Natural killer cell (primary cell): ENCODE results near the gene FARP1. TPM values are rescaled to one million over a fixed set of nuclear protein-coding genes. Genes with fewer than 3 reads are reported as not detected.

ENCODE experiments used
- ATAC-seq, 3 donors: fragments of 150-1000 bp in 2 of 3; fragments of 200-7000 bp in 1 of 3; cut with Tn5 transposase; 1 replicate in 1 of 3; 2 replicates in 2 of 3; pipeline ENCODE4 v1.10.0; 2021; ENCODE audit warnings: mild to moderate bottlenecking in 2 of 3, moderate library complexity in 2 of 3
- DNase-seq, 2 donors: peaks; one replicate each; pipeline versions ENCODE4 v3.0.0 to v3.0.0-alpha.2; 2013 to 2021; ENCODE audit warnings: mixed read lengths in 1 of 2
- H3K27ac ChIP-seq: one replicate; pipeline ENCODE4 v1.5.1; 2013; ENCODE audit warnings: mild to moderate bottlenecking, low read length
- H3K27me3 ChIP-seq: one replicate; pipeline ENCODE4 v1.6.1; 2013; ENCODE audit warnings: low read length; ENCODE audit not compliant: control insufficient read depth, insufficient read depth
- H3K36me3 ChIP-seq: one replicate; pipeline ENCODE4 v1.6.1; 2013; ENCODE audit warnings: low read length; ENCODE audit not compliant: control insufficient read depth, insufficient read depth
- H3K4me1 ChIP-seq: one replicate; pipeline ENCODE4 v1.6.1; 2013; ENCODE audit warnings: low read length; ENCODE audit not compliant: control insufficient read depth, insufficient read depth
- H3K4me3 ChIP-seq: one replicate; pipeline ENCODE4 v1.5.1; 2013; ENCODE audit warnings: low read length
- H3K9me3 ChIP-seq: one replicate; pipeline ENCODE4 v1.6.1; 2013; ENCODE audit warnings: low read length; ENCODE audit not compliant: control insufficient read depth, insufficient read depth
- H3K27ac Mint-ChIP-seq, 2 donors: one replicate each; pipeline ENCODE4 v1.8.0; 2022; ENCODE audit warnings: mild to moderate bottlenecking in 2 of 2, mixed read lengths in 2 of 2, moderate library complexity in 1 of 2
- H3K27me3 Mint-ChIP-seq, 2 donors: one replicate each; pipeline ENCODE4 v1.8.0; 2022; ENCODE audit warnings: low read depth in 2 of 2, mixed read lengths in 2 of 2
- H3K36me3 Mint-ChIP-seq: one replicate; pipeline ENCODE4 v1.8.0; 2022; ENCODE audit warnings: mixed read lengths
- H3K4me1 Mint-ChIP-seq, 2 donors: one replicate each; pipeline ENCODE4 v1.8.0; 2022; ENCODE audit warnings: mixed read lengths in 2 of 2
- H3K4me3 Mint-ChIP-seq: one replicate; pipeline ENCODE4 v1.8.0; 2022; ENCODE audit warnings: mild to moderate bottlenecking, moderate library complexity, mixed read lengths
- H3K9me3 Mint-ChIP-seq, 2 donors: one replicate each; pipeline ENCODE4 v1.8.0; 2022; ENCODE audit warnings: mixed read lengths in 2 of 2
- CTCF ChIP-seq: fragments of 200-600 bp; IDR thresholded peaks from one replicate; pipeline ENCODE4 v1.8.0; 2022; ENCODE audit warnings: antibody characterized with exemption
- WGBS: methylation state at CpG from one replicate; pipeline ENCODE4 v1.1.7; 2013; ENCODE audit warnings: missing lambda C conversion rate; ENCODE audit not compliant: insufficient coverage; 5-methylcytosine and 5-hydroxymethylcytosine counted together
- intact Hi-C: fragments of 100-400 bp; cut with micrococcal nuclease; formaldehyde crosslinking; loops from one replicate; pipeline ENCODE4 v1.14.2; 2022
- total RNA-seq, 4 donors: library from RNA; stranded (reverse); fragments of 120-200 nt in 1 of 4; gene quantifications; one replicate each; pipeline versions ENCODE4 v1.2.3 to v1.2.4, GENCODE V29; 2013 to 2022

FARP1 gene
- total RNA-seq, 3 donors from 2014 or later (not counting 1 experiment from before 2014, with no cell fraction given), result 0.71 to 1.2 (median 1.1) TPM

DNA sequence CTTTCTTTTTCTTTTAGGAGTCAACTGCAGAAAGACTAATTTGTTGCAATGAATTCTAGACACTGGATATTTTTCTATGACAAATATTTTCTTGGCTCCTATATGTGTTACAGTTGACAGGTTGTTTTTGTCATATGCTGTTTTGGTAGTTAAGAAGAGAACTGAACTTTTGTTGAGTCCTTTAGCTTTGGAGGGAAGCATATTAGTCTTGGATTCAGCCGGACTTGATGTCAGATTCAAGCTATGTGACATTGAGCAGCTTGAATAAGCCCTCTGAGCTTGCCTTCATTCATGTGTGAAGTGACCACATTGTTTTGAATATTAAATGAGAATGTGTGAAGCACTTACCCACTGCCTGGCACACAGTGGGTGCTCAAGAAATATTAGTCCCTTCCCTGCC, 216.0 kb downstream of the FARP1 start:
- ATAC-seq, result no peak
- Mint-ChIP-seq H3K27me3 (peaks cover 0 to 4% of the 10 kb centered on the region in 2 donors), H3K4me1 (no peaks in the 10 kb centered on the region)

DNA sequence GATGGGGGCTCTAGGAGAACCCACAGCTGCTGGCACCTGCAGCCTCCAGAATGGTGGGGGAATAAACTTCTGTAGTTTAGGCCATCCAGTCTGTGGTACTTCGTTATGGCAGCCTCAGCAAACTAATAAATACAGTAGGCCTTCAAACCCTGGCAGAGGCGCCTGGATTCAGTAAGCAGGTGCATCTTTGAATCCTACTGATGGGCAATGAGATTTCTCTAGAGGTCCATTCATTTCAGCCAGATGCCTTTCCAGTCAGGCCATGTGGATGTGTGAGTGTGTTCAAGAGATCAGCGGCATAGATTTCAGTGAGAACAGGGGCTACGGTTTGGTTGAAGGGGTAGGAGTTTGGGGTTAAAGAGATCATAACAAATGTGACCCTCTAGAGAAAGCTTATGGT, 217.7 kb downstream of the FARP1 start:
- Mint-ChIP-seq H3K9me3 (no peaks in the 10 kb centered on the region), H3K4me1 (no peaks in the 10 kb centered on the region), H3K36me3 (no peaks in the 10 kb centered on the region), H3K27ac (no peak overlapping the region), H3K27me3 (peaks cover 0 to 4% of the 10 kb centered on the region in 2 donors), H3K4me3 (no peak overlapping the region)
- no peaks in the 10 kb centered on the region for H3K27me3 ChIP-seq
- H3K4me1 ChIP-seq, result no peaks in the 10 kb centered on the region
- H3K4me3 ChIP-seq, result no peak overlapping the region
- TF ChIP-seq CTCF, result no peak
- WGBS, result 83% methylated on average over 4 of the region's 4 CpGs
- no peak overlapping the region for H3K27ac ChIP-seq
- no peaks in the 10 kb centered on the region for H3K9me3 ChIP-seq
- intact Hi-C loops, result no loop called here
- no peak for DNase-seq
- no peaks in the 10 kb centered on the region for H3K36me3 ChIP-seq
- no peak for ATAC-seq

More for the DNA sequence above, 216.0 kb downstream of the FARP1 start:
- no peak for DNase-seq
- Mint-ChIP-seq H3K27ac (no peak overlapping the region), H3K9me3 (no peaks in the 10 kb centered on the region), H3K36me3 (no peaks in the 10 kb centered on the region), H3K4me3 (no peak overlapping the region)
- no peaks in the 10 kb centered on the region for H3K9me3 ChIP-seq
- intact Hi-C loops, result no loop called here
- no peak overlapping the region for H3K4me3 ChIP-seq
- no peaks in the 10 kb centered on the region for H3K36me3 ChIP-seq
- H3K27me3 ChIP-seq, result no peaks in the 10 kb centered on the region
- no peak overlapping the region for H3K27ac ChIP-seq
- no peak for TF ChIP-seq CTCF
- 77% methylated on average over 1 of the region's 1 CpG for WGBS
- H3K4me1 ChIP-seq, result no peaks in the 10 kb centered on the region

DNA sequence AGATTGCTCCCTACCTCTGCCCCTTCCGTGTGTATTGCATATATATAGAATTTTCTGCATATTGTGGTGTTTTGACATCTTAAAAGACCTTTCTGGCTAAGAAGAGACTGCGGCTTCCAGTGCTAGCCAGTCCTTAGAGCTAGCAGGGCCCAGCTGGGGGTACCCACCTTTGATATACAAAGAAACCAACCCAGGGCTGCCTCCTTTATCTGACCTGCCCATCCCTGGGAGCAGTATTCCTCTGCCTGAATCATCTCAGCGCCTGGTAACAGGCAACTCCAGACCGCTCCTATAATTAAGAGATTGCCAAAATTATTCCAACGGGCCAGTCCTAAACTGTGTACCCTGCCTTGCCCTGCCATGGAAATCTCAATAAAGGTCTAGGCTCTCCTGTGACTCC, 220.4 kb downstream of the FARP1 start:
- no peak overlapping the region for H3K4me3 Mint-ChIP-seq
- no peaks in the 10 kb centered on the region for H3K9me3 ChIP-seq
- WGBS, result 98% methylated on average over 4 of the region's 5 CpGs
- no peaks in the 10 kb centered on the region for H3K9me3 Mint-ChIP-seq
- no peaks in the 10 kb centered on the region for H3K27me3 ChIP-seq
- DNase-seq, result no peak
- no peaks in the 10 kb centered on the region for H3K27me3 Mint-ChIP-seq
- no peaks in the 10 kb centered on the region for H3K4me1 ChIP-seq
- TF ChIP-seq CTCF, result no peak
- H3K27ac Mint-ChIP-seq, result no peak overlapping the region
- no peak for ATAC-seq
- H3K4me1 Mint-ChIP-seq, result no peaks in the 10 kb centered on the region
- no peak overlapping the region for H3K4me3 ChIP-seq
- no peaks in the 10 kb centered on the region for H3K36me3 ChIP-seq
- intact Hi-C loops, result no loop called here
- no peaks in the 10 kb centered on the region for H3K36me3 Mint-ChIP-seq
- no peak overlapping the region for H3K27ac ChIP-seq

- Mint-ChIP-seq H3K27ac (no peak overlapping the region), H3K4me3 (no peak overlapping the region), H3K36me3 (no peaks in the 10 kb centered on the region), H3K9me3 (no peaks in the 10 kb centered on the region), H3K4me1 (no peaks in the 10 kb centered on the region), H3K27me3 (no peaks in the 10 kb centered on the region)
- H3K4me1 ChIP-seq, result no peaks in the 10 kb centered on the region
- intact Hi-C loops, result no loop called here
- no peak for DNase-seq
- H3K4me3 ChIP-seq, result no peak overlapping the region
- 100% methylated on average over 1 of the region's 2 CpGs for WGBS
- ATAC-seq, result no peak
- no peaks in the 10 kb centered on the region for H3K36me3 ChIP-seq
- H3K9me3 ChIP-seq, result no peaks in the 10 kb centered on the region
- no peak overlapping the region for H3K27ac ChIP-seq
- H3K27me3 ChIP-seq, result no peaks in the 10 kb centered on the region
- no peak for TF ChIP-seq CTCF
These were observed 221.3 kb downstream of the FARP1 start for GRCh38 chr13:98364179-98364578.
